ENCODE data around the gene NRCAM.

Gene NRCAM

GRCh38 chr7:108488768-108489538 is 32.7 kb upstream of the NRCAM start:
- no peak for DNase-seq (ENCODE audit: low read depth)
- H3K4me3 ChIP-seq (ENCODE audit: low read length), result no peak overlapping the region
- no peak for TF ChIP-seq CTCF (IDR thresholded peaks at IDR 0.05; ENCODE audit: insufficient read depth, low read depth, low read length, missing control alignments)

- TF ChIP-seq CTCF (IDR thresholded peaks at IDR 0.05; ENCODE audit: insufficient read depth, low read depth, low read length, missing control alignments), result no peak
- no peak for DNase-seq (ENCODE audit: low read depth)
- no peak overlapping the region for H3K4me3 ChIP-seq (ENCODE audit: low read length)
These were observed 31.4 kb upstream of the NRCAM start for GRCh38 chr7:108487646-108488045.

- DNase-seq (ENCODE audit: low read depth), result no peak
- no peak overlapping the region for H3K4me3 ChIP-seq (ENCODE audit: low read length)
- no peak for TF ChIP-seq CTCF (IDR thresholded peaks at IDR 0.05; ENCODE audit: insufficient read depth, low read depth, low read length, missing control alignments)
These were observed 30.2 kb upstream of the NRCAM start for GRCh38 chr7:108486291-108486966.

GRCh38 chr7:108484137-108484536 is 27.9 kb upstream of the NRCAM start:
- no peak overlapping the region for H3K4me3 ChIP-seq (ENCODE audit: low read length)
- no peak for DNase-seq (ENCODE audit: low read depth)
- TF ChIP-seq CTCF (IDR thresholded peaks at IDR 0.05; ENCODE audit: insufficient read depth, low read depth, low read length, missing control alignments), result no peak

- TF ChIP-seq CTCF (IDR thresholded peaks at IDR 0.05; ENCODE audit: insufficient read depth, low read depth, low read length, missing control alignments), result no peak
- no peak for DNase-seq (ENCODE audit: low read depth)
- H3K4me3 ChIP-seq (ENCODE audit: low read length), result no peak overlapping the region
These were observed 24.1 kb upstream of the NRCAM start for GRCh38 chr7:108480311-108480710.

GRCh38 chr7:108479751-108480150 is 23.5 kb upstream of the NRCAM start:
- no peak for TF ChIP-seq CTCF (IDR thresholded peaks at IDR 0.05; ENCODE audit: insufficient read depth, low read depth, low read length, missing control alignments)
- DNase-seq (ENCODE audit: low read depth), result no peak
- no peak overlapping the region for H3K4me3 ChIP-seq (ENCODE audit: low read length)
